Activated CD4-positive, alpha-beta memory T cell treated with anti-CD3 and anti-CD28 coated beads for 36 hours (primary cell): ENCODE data around the gene TMEM151A. TPM values are rescaled to one million over a fixed set of nuclear protein-coding genes. Genes with fewer than 3 reads are reported as not detected.
"Not testable (repeated sequence)": the region's sequence is repeated elsewhere in the genome, so short reads cannot be mapped to it uniquely, and the experiment has no call there.

ENCODE experiments used
- CTCF ChIA-PET: fragments of 350-600 bp; sonication (Branson Sonifier 250); formaldehyde crosslinking; loops from one replicate; lab custom pipeline; 2021; ENCODE audit warnings: antibody characterized with exemption, inconsistent platforms; lab: Charles Lee
- POLR2A ChIA-PET: fragments of 350-600 bp; sonication (Branson Sonifier 250); formaldehyde crosslinking; loops from one replicate; lab custom pipeline; 2021; ENCODE audit warnings: antibody characterized with exemption; lab: Charles Lee
- DNase-seq: peaks from one replicate; pipeline ENCODE4 v3.0.0-alpha.2; 2020
- H3K27ac Mint-ChIP-seq: one replicate; pipeline ENCODE4 v1.8.0; 2021; ENCODE audit warnings: mixed read lengths
- H3K27me3 Mint-ChIP-seq: one replicate; pipeline ENCODE4 v1.8.0; 2021; ENCODE audit warnings: mixed read lengths
- H3K36me3 Mint-ChIP-seq: one replicate; pipeline ENCODE4 v1.8.0; 2021; ENCODE audit warnings: mixed read lengths
- H3K4me1 Mint-ChIP-seq: one replicate; pipeline ENCODE4 v1.8.0; 2021; ENCODE audit warnings: low read depth, mixed read lengths
- H3K4me3 Mint-ChIP-seq: one replicate; pipeline ENCODE4 v1.8.0; 2021; ENCODE audit warnings: mild to moderate bottlenecking, mixed read lengths
- H3K9me3 Mint-ChIP-seq: one replicate; pipeline ENCODE4 v1.8.0; 2021; ENCODE audit warnings: mixed read lengths
- intact Hi-C: fragments of 100-400 bp; cut with micrococcal nuclease; formaldehyde crosslinking; loops from one replicate; pipeline ENCODE4 v1.15.1; 2023
- total RNA-seq, 2 experiments: library from RNA; stranded (reverse); gene quantifications; one replicate each; pipeline ENCODE4 v1.2.3, GENCODE V29; 2021

The TMEM151A gene
- total RNA-seq, 2 experiments from 2014 or later = not detected

- Mint-ChIP-seq H3K4me1 (peaks cover 21% of the 10 kb centered on the region), H3K9me3 (no peaks in the 10 kb centered on the region), H3K36me3 (no peaks in the 10 kb centered on the region), H3K27ac (no peak overlapping the region), H3K27me3 (peaks cover 13% of the 10 kb centered on the region), H3K4me3 (no peak overlapping the region)
- ChIA-PET CTCF (no interaction called here), POLR2A (no interaction called here)
- intact Hi-C loops = no loop called here
- no peak for DNase-seq
These were observed 1.7 kb downstream of the TMEM151A start for GRCh38 chr11:66293352-66293751.

GRCh38 chr11:66293777-66294625, 2.3 kb downstream of the TMEM151A start:
- ChIA-PET POLR2A (no interaction called here), CTCF (no interaction called here)
- peaks cover 13% of the 10 kb centered on the region for H3K27me3 Mint-ChIP-seq
- DNase-seq = no peak
- intact Hi-C loops = no loop called here
- no peaks in the 10 kb centered on the region for H3K9me3 Mint-ChIP-seq
- H3K27ac Mint-ChIP-seq = no peak overlapping the region
- H3K4me1 Mint-ChIP-seq = peaks cover 21% of the 10 kb centered on the region
- no peaks in the 10 kb centered on the region for H3K36me3 Mint-ChIP-seq
- no peak overlapping the region for H3K4me3 Mint-ChIP-seq

GRCh38 chr11:66294626-66295620, 3.2 kb downstream of the TMEM151A start:
- intact Hi-C loops = no loop called here
- H3K4me1 Mint-ChIP-seq = peaks cover 13% of the 10 kb centered on the region
- no peak overlapping the region for H3K4me3 Mint-ChIP-seq
- H3K27ac Mint-ChIP-seq = no peak overlapping the region
- H3K9me3 Mint-ChIP-seq = no peaks in the 10 kb centered on the region
- DNase-seq = no peak
- peaks cover 13% of the 10 kb centered on the region for H3K27me3 Mint-ChIP-seq
- H3K36me3 Mint-ChIP-seq = no peaks in the 10 kb centered on the region
- POLR2A ChIA-PET = no interaction called here
- CTCF ChIA-PET = interaction anchor here (1.8 kb wide), 1 partner anchor 17 kb away, joined by 6 read pairs; no protein-coding TSS in a partner anchor

- CTCF ChIA-PET = interaction anchor here (3.5 kb wide), 1 partner anchor 15 kb away, joined by 14 read pairs; no protein-coding TSS in a partner anchor
These were observed 5.9 kb downstream of the TMEM151A start for GRCh38 chr11:66297610-66298009.

GRCh38 chr11:66299186-66299585, 7.5 kb downstream of the TMEM151A start:
- H3K4me1 Mint-ChIP-seq = no peaks in the 10 kb centered on the region
- no peak overlapping the region for H3K27ac Mint-ChIP-seq
- CTCF ChIA-PET = interaction anchor here (3.5 kb wide), 1 partner anchor 13 kb away, joined by 14 read pairs; no protein-coding TSS in a partner anchor
- no peaks in the 10 kb centered on the region for H3K36me3 Mint-ChIP-seq
- H3K27me3 Mint-ChIP-seq = peaks cover 2% of the 10 kb centered on the region
- DNase-seq = no peak
- POLR2A ChIA-PET = interaction anchor here (1.2 kb wide), 1 partner anchor 11 kb away, joined by 4 read pairs; the partner anchor contains the start of gene YIF1A
- intact Hi-C loops = no loop called here
- no peaks in the 10 kb centered on the region for H3K9me3 Mint-ChIP-seq
- H3K4me3 Mint-ChIP-seq = no peak overlapping the region

More at GRCh38 chr11:66297610-66298009, 5.9 kb downstream of the TMEM151A start:
- H3K27me3 Mint-ChIP-seq = peaks cover 11% of the 10 kb centered on the region
- DNase-seq = no peak
- H3K4me3 Mint-ChIP-seq = no peak overlapping the region
- no peaks in the 10 kb centered on the region for H3K36me3 Mint-ChIP-seq
- no peak overlapping the region for H3K27ac Mint-ChIP-seq
- no peaks in the 10 kb centered on the region for H3K9me3 Mint-ChIP-seq
- H3K4me1 Mint-ChIP-seq = peaks cover 3% of the 10 kb centered on the region
- intact Hi-C loops = no loop called here
- POLR2A ChIA-PET = interaction anchor here (0.5 kb wide), 1 partner anchor 562 kb away, joined by 4 read pairs; no protein-coding TSS in a partner anchor

- no peaks in the 10 kb centered on the region for H3K36me3 Mint-ChIP-seq
- no peaks in the 10 kb centered on the region for H3K4me1 Mint-ChIP-seq
- H3K27me3 Mint-ChIP-seq = no peaks in the 10 kb centered on the region
- no peaks in the 10 kb centered on the region for H3K9me3 Mint-ChIP-seq
- H3K27ac Mint-ChIP-seq = no peak overlapping the region
- no peak overlapping the region for H3K4me3 Mint-ChIP-seq
- intact Hi-C loops = no loop called here
- CTCF ChIA-PET = interaction anchor here (0.9 to 1.2 kb wide), 2 partner anchors 9 to 86 kb away, joined by 3 to 7 read pairs; no protein-coding TSS in a partner anchor
- no peak for DNase-seq
- POLR2A ChIA-PET = no interaction called here
These were observed 11.0 kb downstream of the TMEM151A start for GRCh38 chr11:66302656-66303055.

GRCh38 chr11:66309475-66309874, 17.8 kb downstream of the TMEM151A start:
- CTCF ChIA-PET = interaction anchor here (0.9 to 1.3 kb wide), 3 partner anchors 55 to 79 kb away, joined by 3 to 4 read pairs (median 3); no protein-coding TSS in a partner anchor
- Mint-ChIP-seq H3K27me3 (no peaks in the 10 kb centered on the region), H3K4me3 (no peak overlapping the region), H3K4me1 (peaks cover 5% of the 10 kb centered on the region), H3K27ac (no peak overlapping the region), H3K36me3 (no peaks in the 10 kb centered on the region), H3K9me3 (no peaks in the 10 kb centered on the region)
- POLR2A ChIA-PET = interaction anchor here (0.6 kb wide), 1 partner anchor 61 kb away, joined by 3 read pairs; no protein-coding TSS in a partner anchor
- intact Hi-C loops = no loop called here
- no peak for DNase-seq

- Mint-ChIP-seq H3K4me3 (no peak overlapping the region), H3K27me3 (no peaks in the 10 kb centered on the region), H3K27ac (no peak overlapping the region), H3K9me3 (no peaks in the 10 kb centered on the region), H3K36me3 (no peaks in the 10 kb centered on the region), H3K4me1 (peaks cover 5% of the 10 kb centered on the region)
- ChIA-PET POLR2A (no interaction called here), CTCF (interaction anchor here (0.7 to 2.5 kb wide), 4 partner anchors 76 to 1267 kb away, joined by 3 to 34 read pairs (median 4); no protein-coding TSS in a partner anchor)
- intact Hi-C loops = no loop called here
- no peak for DNase-seq
These were observed 18.6 kb downstream of the TMEM151A start for GRCh38 chr11:66310324-66310723.

GRCh38 chr11:66310803-66311440, 19.2 kb downstream of the TMEM151A start:
- POLR2A ChIA-PET = interaction anchor here (0.6 to 2.1 kb wide), 2 partner anchors 22 to 61 kb away, joined by 3 to 5 read pairs; partner anchors contain the start of genes SLC29A2 and YIF1A
- intact Hi-C loops = loop anchor here (1.0 kb wide), 1 partner anchor 78 kb away; no protein-coding TSS in a partner anchor
- CTCF ChIA-PET = interaction anchor here (0.6 to 2.9 kb wide), 30 partner anchors 9 to 1268 kb away, joined by 3 to 45 read pairs (median 4); partner anchors contain the start of genes B4GAT1, BRMS1, MRPL11 and RIN1
- not testable (repeated sequence) for DNase-seq, H3K36me3 Mint-ChIP-seq, H3K9me3 Mint-ChIP-seq, H3K4me3 Mint-ChIP-seq, H3K4me1 Mint-ChIP-seq, H3K27me3 Mint-ChIP-seq, H3K27ac Mint-ChIP-seq

- H3K9me3 Mint-ChIP-seq = no peaks in the 10 kb centered on the region
- H3K27ac Mint-ChIP-seq = peak overlapping the region; percentile 77
- H3K4me3 Mint-ChIP-seq = peak overlapping the region; percentile 77
- H3K4me1 Mint-ChIP-seq = peaks cover 5% of the 10 kb centered on the region
- ChIA-PET CTCF (interaction anchor here (0.6 to 2.9 kb wide), 30 partner anchors 9 to 169 kb away, joined by 3 to 45 read pairs (median 4); partner anchors contain the start of genes B4GAT1, BRMS1, DPP3 and MRPL11), POLR2A (interaction anchor here (0.6 to 2.1 kb wide), 5 partner anchors 16 to 60 kb away, joined by 3 to 9 read pairs (median 5); partner anchors contain the start of genes BRMS1, SLC29A2 and YIF1A)
- no peaks in the 10 kb centered on the region for H3K36me3 Mint-ChIP-seq
- no peak for DNase-seq
- intact Hi-C loops = loop anchor here (1.0 kb wide), 1 partner anchor 78 kb away; no protein-coding TSS in a partner anchor
- no peaks in the 10 kb centered on the region for H3K27me3 Mint-ChIP-seq
These were observed 19.8 kb downstream of the TMEM151A start for GRCh38 chr11:66311470-66311964.
